ENCODE results near the gene ZNF532. TPM values are rescaled to one million over a fixed set of nuclear protein-coding genes. Genes with fewer than 3 reads are reported as not detected.

Gene ZNF532
- total RNA-seq, 2 donors from 2014 or later = 133 to 211 TPM

GRCh38 chr18:58844871-58845270, 19.8 kb upstream of the ZNF532 start:
- DNase-seq (ENCODE audit: low spot score) = no peak
- Histone ChIP-seq H3K4me3 (no peak overlapping the region), H3K36me3 (no peaks in the 10 kb centered on the region), H3K4me1 (ENCODE audit: control insufficient read depth in 1 of 2, low read depth in 2 of 2) (peaks cover 4 to 29% of the 10 kb centered on the region in 2 donors), H3K27me3 (replicated peaks; ENCODE audit: insufficient read depth) (no peaks in the 10 kb centered on the region), H3K9me3 (no peaks in the 10 kb centered on the region), H3K27ac (peak overlapping the region in 1 of 2 donors; percentile 10)
- no peak for ATAC-seq (ENCODE audit: insufficient number of reproducible peaks, low FRiP score, low read depth)
- no peak for TF ChIP-seq CTCF (IDR thresholded peaks at IDR 0.05)

- Histone ChIP-seq H3K27ac (no peak overlapping the region), H3K36me3 (no peaks in the 10 kb centered on the region), H3K4me1 (ENCODE audit: control insufficient read depth in 1 of 2, low read depth in 2 of 2) (peaks cover 10 to 42% of the 10 kb centered on the region in 2 donors), H3K9me3 (no peaks in the 10 kb centered on the region), H3K4me3 (no peak overlapping the region), H3K27me3 (replicated peaks; ENCODE audit: insufficient read depth) (no peaks in the 10 kb centered on the region)
- no peak for ATAC-seq (ENCODE audit: insufficient number of reproducible peaks, low FRiP score, low read depth)
- DNase-seq (ENCODE audit: low spot score) = no peak
- no peak for TF ChIP-seq CTCF (IDR thresholded peaks at IDR 0.05)
Measured at GRCh38 chr18:58845928-58846724, 18.6 kb upstream of the ZNF532 start.

- no peak for TF ChIP-seq CTCF (IDR thresholded peaks at IDR 0.05)
- ATAC-seq (ENCODE audit: insufficient number of reproducible peaks, low FRiP score, low read depth) (no peak), DNase-seq (ENCODE audit: low spot score) (no peak)
- no peaks in the 10 kb centered on the region for H3K27me3 ChIP-seq (replicated peaks; ENCODE audit: insufficient read depth)
- H3K9me3 ChIP-seq = no peaks in the 10 kb centered on the region
- H3K27ac ChIP-seq = no peak overlapping the region
- peaks cover 17 to 52% of the 10 kb centered on the region in 2 donors for H3K4me1 ChIP-seq (ENCODE audit: control insufficient read depth in 1 of 2, low read depth in 2 of 2)
- H3K4me3 ChIP-seq = peak overlapping the region; percentile 55
- no peaks in the 10 kb centered on the region for H3K36me3 ChIP-seq
Measured at GRCh38 chr18:58847383-58848071, 17.1 kb upstream of the ZNF532 start.

- Histone ChIP-seq H3K9me3 (no peaks in the 10 kb centered on the region), H3K27me3 (replicated peaks; ENCODE audit: insufficient read depth) (no peaks in the 10 kb centered on the region), H3K27ac (peak overlapping the region in 1 of 2 donors; percentile 81), H3K4me3 (no peak overlapping the region), H3K4me1 (ENCODE audit: control insufficient read depth in 1 of 2, low read depth in 2 of 2) (peaks cover 19 to 51% of the 10 kb centered on the region in 2 donors), H3K36me3 (no peaks in the 10 kb centered on the region)
- ATAC-seq (ENCODE audit: insufficient number of reproducible peaks, low FRiP score, low read depth) (no peak), DNase-seq (ENCODE audit: low spot score) (no peak)
- no peak for TF ChIP-seq CTCF (IDR thresholded peaks at IDR 0.05)
Measured at GRCh38 chr18:58848685-58849084, 16.0 kb upstream of the ZNF532 start.

GRCh38 chr18:58850786-58851469, 13.7 kb upstream of the ZNF532 start:
- H3K9me3 ChIP-seq = no peaks in the 10 kb centered on the region
- no peak for ATAC-seq (ENCODE audit: insufficient number of reproducible peaks, low FRiP score, low read depth)
- DNase-seq (ENCODE audit: low spot score) = no peak
- H3K4me3 ChIP-seq = peak overlapping the region; percentile 38
- peak overlapping the region; percentile 71 to 81 for H3K27ac ChIP-seq
- H3K36me3 ChIP-seq = no peaks in the 10 kb centered on the region
- peaks cover 17 to 31% of the 10 kb centered on the region in 2 donors for H3K4me1 ChIP-seq (ENCODE audit: control insufficient read depth in 1 of 2, low read depth in 2 of 2)
- TF ChIP-seq CTCF (IDR thresholded peaks at IDR 0.05) = no peak
- no peaks in the 10 kb centered on the region for H3K27me3 ChIP-seq (replicated peaks; ENCODE audit: insufficient read depth)
